WTC11 (cell line): ENCODE data around the gene COL5A1. TPM values are rescaled to one million over a fixed set of nuclear protein-coding genes. Genes with fewer than 3 reads are reported as not detected.

ENCODE experiments used
- ATAC-seq: fragments of 200-7000 bp; cut with Tn5 transposase; 2 replicates; pipeline ENCODE4 v1.10.0; 2021; ENCODE audit warnings: mild to moderate bottlenecking, moderate library complexity
- CTCF ChIA-PET: fragments of 300-600 bp; sonication (Branson Sonifier 250); formaldehyde crosslinking; loops from one replicate; lab custom pipeline; 2021; ENCODE audit warnings: antibody characterized with exemption; lab: Charles Lee
- POLR2A ChIA-PET: fragments of 350-600 bp; sonication (Branson Sonifier 250); formaldehyde crosslinking; loops from one replicate; lab custom pipeline; 2021; ENCODE audit warnings: antibody characterized with exemption; lab: Charles Lee
- DNase-seq: peaks from one replicate; pipeline ENCODE4 v3.0.0; 2021; ENCODE audit warnings: low spot score
- H3K27ac Mint-ChIP-seq: 2 replicates; pipeline ENCODE4 v1.8.0; 2021; ENCODE audit warnings: mixed read lengths
- H3K27me3 Mint-ChIP-seq: 2 replicates; pipeline ENCODE4 v1.8.0; 2021; ENCODE audit warnings: low read depth, mild to moderate bottlenecking, moderate library complexity, mixed read lengths
- H3K36me3 Mint-ChIP-seq: 2 replicates; pipeline ENCODE4 v1.8.0; 2021; ENCODE audit warnings: mixed read lengths
- H3K4me1 Mint-ChIP-seq: 2 replicates; pipeline ENCODE4 v1.8.0; 2022; ENCODE audit warnings: mixed read lengths
- H3K4me3 Mint-ChIP-seq: 2 replicates; pipeline ENCODE4 v1.8.0; 2021; ENCODE audit warnings: mild to moderate bottlenecking, moderate library complexity, mixed read lengths
- H3K9me3 Mint-ChIP-seq: 2 replicates; pipeline ENCODE4 v1.8.0; 2021; ENCODE audit warnings: mixed read lengths
- EMX1 ChIP-seq: fragments of 250-450 bp; sonication (Bioruptor Pico); IDR thresholded peaks from 2 replicates; pipeline ENCODE4 v1.8.0; 2021; ENCODE audit warnings: mild to moderate bottlenecking
- ESRRA ChIP-seq: sonication (generic); formaldehyde crosslinking; IDR thresholded peaks from 2 replicates; pipeline ENCODE4 v1.8.1; 2022; ENCODE audit warnings: mild to moderate bottlenecking, missing genetic modification reagents, borderline replicate concordance
- GRHL2 ChIP-seq: fragments of 250-450 bp; sonication (Bioruptor Pico); IDR thresholded peaks from 2 replicates; pipeline ENCODE4 v1.8.0; 2022; ENCODE audit warnings: mild to moderate bottlenecking, moderate library complexity; ENCODE audit not compliant: insufficient replicate concordance, severe bottlenecking
- HMGXB4 ChIP-seq: sonication (generic); formaldehyde crosslinking; IDR thresholded peaks from 2 replicates; pipeline ENCODE4 v1.8.1; 2023; ENCODE audit warnings: mild to moderate bottlenecking, moderate library complexity, missing genetic modification reagents
- KAT7 ChIP-seq: sonication (generic); formaldehyde crosslinking; IDR thresholded peaks from 2 replicates; pipeline ENCODE4 v1.8.1; 2023; ENCODE audit warnings: missing genetic modification reagents, mild to moderate bottlenecking, borderline replicate concordance
- MLX ChIP-seq: sonication (generic); formaldehyde crosslinking; IDR thresholded peaks from 2 replicates; pipeline ENCODE4 v1.8.1; 2023; ENCODE audit warnings: mild to moderate bottlenecking, missing genetic modification reagents, moderate library complexity
- NFYB ChIP-seq: sonication (generic); formaldehyde crosslinking; conservative IDR thresholded peaks from 2 replicates; pipeline ENCODE4 v1.8.0; 2022; ENCODE audit warnings: low read depth, missing genetic modification reagents
- NR3C1 ChIP-seq: sonication (generic); formaldehyde crosslinking; conservative IDR thresholded peaks from 2 replicates; pipeline ENCODE4 v1.8.1; 2023; ENCODE audit warnings: low read depth, mild to moderate bottlenecking, missing genetic modification reagents
- RELA ChIP-seq: sonication (generic); formaldehyde crosslinking; IDR thresholded peaks from 2 replicates; pipeline ENCODE4 v1.8.1; 2022; ENCODE audit warnings: missing genetic modification reagents, mild to moderate bottlenecking, borderline replicate concordance
- RORB ChIP-seq: fragments of 250-450 bp; sonication (Bioruptor Pico); IDR thresholded peaks from 2 replicates; pipeline ENCODE4 v1.9.0; 2021; ENCODE audit warnings: mild to moderate bottlenecking
- SMAD3 ChIP-seq: sonication (generic); formaldehyde crosslinking; IDR thresholded peaks from 2 replicates; pipeline ENCODE4 v1.8.0; 2022; ENCODE audit warnings: missing genetic modification reagents, mild to moderate bottlenecking, borderline replicate concordance
- SOX15 ChIP-seq: fragments of 250-450 bp; sonication (Bioruptor Pico); IDR thresholded peaks from 2 replicates; pipeline ENCODE4 v1.9.0; 2021; ENCODE audit warnings: mild to moderate bottlenecking
- SP1 ChIP-seq: sonication (generic); formaldehyde crosslinking; conservative IDR thresholded peaks from 2 replicates; pipeline ENCODE4 v1.8.1; 2022; ENCODE audit warnings: missing genetic modification reagents
- TEAD1 ChIP-seq: sonication (generic); formaldehyde crosslinking; IDR thresholded peaks from 2 replicates; pipeline ENCODE4 v1.8.0; 2022; ENCODE audit warnings: mild to moderate bottlenecking, missing genetic modification reagents
- TEAD4 ChIP-seq: sonication (generic); formaldehyde crosslinking; IDR thresholded peaks from 2 replicates; pipeline ENCODE4 v1.8.0; 2022; ENCODE audit warnings: mild to moderate bottlenecking, missing genetic modification reagents
- TP53 ChIP-seq: sonication (generic); formaldehyde crosslinking; IDR thresholded peaks from 2 replicates; pipeline ENCODE4 v1.8.1; 2023; ENCODE audit warnings: mild to moderate bottlenecking, missing genetic modification reagents
- ZNF121 ChIP-seq: sonication (generic); formaldehyde crosslinking; IDR thresholded peaks from 2 replicates; pipeline ENCODE4 v1.8.0; 2023; ENCODE audit warnings: missing genetic modification reagents
- ZNF219 ChIP-seq: sonication (generic); formaldehyde crosslinking; IDR thresholded peaks from 2 replicates; pipeline ENCODE4 v1.8.0; 2023; ENCODE audit warnings: missing genetic modification reagents, mild to moderate bottlenecking, borderline replicate concordance
- ZNF263 ChIP-seq: sonication (generic); formaldehyde crosslinking; IDR thresholded peaks from 2 replicates; pipeline ENCODE4 v1.8.1; 2022; ENCODE audit warnings: low read depth, mild to moderate bottlenecking, moderate library complexity, missing genetic modification reagents
- ZNF423 ChIP-seq: fragments of 250-450 bp; sonication (Bioruptor Pico); IDR thresholded peaks from 2 replicates; pipeline ENCODE4 v2.1.2; 2022; ENCODE audit warnings: mild to moderate bottlenecking, moderate library complexity
- total RNA-seq: library from RNA; stranded (reverse); gene quantifications from 3 replicates; pipeline ENCODE4 v1.2.3, GENCODE V29; 2021
- TF ChIP-seq, protein P1 (sequence below): sonication (generic); formaldehyde crosslinking; IDR thresholded peaks from 2 replicates; pipeline ENCODE4 v1.8.0; 2022; ENCODE audit warnings: mild to moderate bottlenecking, missing genetic modification reagents
- TF ChIP-seq, protein P2 (sequence below): fragments of 200-600 bp; IDR thresholded peaks from 2 replicates; pipeline ENCODE4 v1.8.0; 2022; ENCODE audit warnings: antibody characterized with exemption
- TF ChIP-seq, protein P3 (sequence below): sonication (generic); formaldehyde crosslinking; IDR thresholded peaks from 2 replicates; pipeline ENCODE4 v1.8.1; 2022; ENCODE audit warnings: low read depth, missing genetic modification reagents, borderline replicate concordance

COL5A1 gene
- total RNA-seq, 1 experiment from 2014 or later: 13.5 TPM

- no peak for TF ChIP-seq SP1
- no peak for TF ChIP-seq EMX1 (CRISPR knock-in tag)
- TF ChIP-seq NR3C1 (CRISPR knock-in tag): no peak
- no peak for TF ChIP-seq ZNF423 (CRISPR knock-in tag)
Observed at GRCh38 chr9:134813841-134814240, 172.2 kb downstream of the COL5A1 start (continued).

- CTCF ChIA-PET: interaction anchor here (1.0 to 1.4 kb wide), 3 partner anchors 36 to 626 kb away, joined by 3 read pairs; no protein-coding TSS in a partner anchor
- H3K27ac Mint-ChIP-seq: no peak overlapping the region
- no peaks in the 10 kb centered on the region for H3K36me3 Mint-ChIP-seq
- H3K27me3 Mint-ChIP-seq: no peaks in the 10 kb centered on the region
- H3K9me3 Mint-ChIP-seq: no peaks in the 10 kb centered on the region
- no peak for ATAC-seq
- H3K4me1 Mint-ChIP-seq: peaks cover 22% of the 10 kb centered on the region
- no peak overlapping the region for H3K4me3 Mint-ChIP-seq
- TF ChIP-seq ZNF263 (CRISPR knock-in tag) (no peak), TEAD4 (CRISPR knock-in tag) (no peak), MLX (CRISPR knock-in tag) (no peak), ZNF121 (CRISPR knock-in tag) (no peak), SMAD3 (no peak), RORB (no peak), RELA (no peak), SOX15 (CRISPR knock-in tag) (no peak), ESRRA (CRISPR knock-in tag) (no peak), GRHL2 (CRISPR knock-in tag) (no peak), ZNF219 (no peak), TEAD1 (CRISPR knock-in tag) (no peak), HMGXB4 (CRISPR knock-in tag) (no peak), KAT7 (no peak), TP53 (no peak), NFYB (no peak)
- TF ChIP-seq, protein P1, sequence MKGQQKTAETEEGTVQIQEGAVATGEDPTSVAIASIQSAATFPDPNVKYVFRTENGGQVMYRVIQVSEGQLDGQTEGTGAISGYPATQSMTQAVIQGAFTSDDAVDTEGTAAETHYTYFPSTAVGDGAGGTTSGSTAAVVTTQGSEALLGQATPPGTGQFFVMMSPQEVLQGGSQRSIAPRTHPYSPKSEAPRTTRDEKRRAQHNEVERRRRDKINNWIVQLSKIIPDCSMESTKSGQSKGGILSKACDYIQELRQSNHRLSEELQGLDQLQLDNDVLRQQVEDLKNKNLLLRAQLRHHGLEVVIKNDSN: no peak
- TF ChIP-seq, protein P2, sequence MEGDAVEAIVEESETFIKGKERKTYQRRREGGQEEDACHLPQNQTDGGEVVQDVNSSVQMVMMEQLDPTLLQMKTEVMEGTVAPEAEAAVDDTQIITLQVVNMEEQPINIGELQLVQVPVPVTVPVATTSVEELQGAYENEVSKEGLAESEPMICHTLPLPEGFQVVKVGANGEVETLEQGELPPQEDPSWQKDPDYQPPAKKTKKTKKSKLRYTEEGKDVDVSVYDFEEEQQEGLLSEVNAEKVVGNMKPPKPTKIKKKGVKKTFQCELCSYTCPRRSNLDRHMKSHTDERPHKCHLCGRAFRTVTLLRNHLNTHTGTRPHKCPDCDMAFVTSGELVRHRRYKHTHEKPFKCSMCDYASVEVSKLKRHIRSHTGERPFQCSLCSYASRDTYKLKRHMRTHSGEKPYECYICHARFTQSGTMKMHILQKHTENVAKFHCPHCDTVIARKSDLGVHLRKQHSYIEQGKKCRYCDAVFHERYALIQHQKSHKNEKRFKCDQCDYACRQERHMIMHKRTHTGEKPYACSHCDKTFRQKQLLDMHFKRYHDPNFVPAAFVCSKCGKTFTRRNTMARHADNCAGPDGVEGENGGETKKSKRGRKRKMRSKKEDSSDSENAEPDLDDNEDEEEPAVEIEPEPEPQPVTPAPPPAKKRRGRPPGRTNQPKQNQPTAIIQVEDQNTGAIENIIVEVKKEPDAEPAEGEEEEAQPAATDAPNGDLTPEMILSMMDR: no peak
- TF ChIP-seq, protein P3, sequence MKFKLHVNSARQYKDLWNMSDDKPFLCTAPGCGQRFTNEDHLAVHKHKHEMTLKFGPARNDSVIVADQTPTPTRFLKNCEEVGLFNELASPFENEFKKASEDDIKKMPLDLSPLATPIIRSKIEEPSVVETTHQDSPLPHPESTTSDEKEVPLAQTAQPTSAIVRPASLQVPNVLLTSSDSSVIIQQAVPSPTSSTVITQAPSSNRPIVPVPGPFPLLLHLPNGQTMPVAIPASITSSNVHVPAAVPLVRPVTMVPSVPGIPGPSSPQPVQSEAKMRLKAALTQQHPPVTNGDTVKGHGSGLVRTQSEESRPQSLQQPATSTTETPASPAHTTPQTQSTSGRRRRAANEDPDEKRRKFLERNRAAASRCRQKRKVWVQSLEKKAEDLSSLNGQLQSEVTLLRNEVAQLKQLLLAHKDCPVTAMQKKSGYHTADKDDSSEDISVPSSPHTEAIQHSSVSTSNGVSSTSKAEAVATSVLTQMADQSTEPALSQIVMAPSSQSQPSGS (CRISPR knock-in tag): no peak
- TF ChIP-seq, all 79 proteins: peak for 0
- POLR2A ChIA-PET: no interaction called here
- no peak for DNase-seq
Observed at GRCh38 chr9:134814598-134815215, 173.1 kb downstream of the COL5A1 start.
